HepG2 (cell line): ENCODE measurements around the gene KLF11. TPM values are rescaled to one million over a fixed set of nuclear protein-coding genes. Genes with fewer than 3 reads are reported as not detected.

Experiments used
- CEBPG ChIP-seq: IDR thresholded peaks from 2 replicates; pipeline ENCODE4 v1.6.1; 2016
- CENPT ChIP-seq: sonication (generic); formaldehyde crosslinking; IDR thresholded peaks from 2 replicates; pipeline ENCODE4 v1.8.0; 2022; ENCODE audit warnings: low read depth, mild to moderate bottlenecking, moderate library complexity, missing genetic modification reagents
- ELF1 ChIP-seq: sonication (generic); formaldehyde crosslinking; IDR thresholded peaks from 2 replicates; pipeline ENCODE4 v1.4.0; 2020; ENCODE audit warnings: missing genetic modification reagents
- ELF3 ChIP-seq: IDR thresholded peaks from 2 replicates; pipeline ENCODE4 v1.6.1; 2016; ENCODE audit warnings: missing genetic modification reagents, missing compliant biosample characterization
- EP300 ChIP-seq, 3 experiments: sonication (generic) in 1 of 3; formaldehyde crosslinking in 1 of 3; IDR thresholded peaks; 2 replicates each; pipeline versions ENCODE4 v1.5.1 to v1.6.1; 2011 to 2020; ENCODE audit warnings: low read depth in 2 of 3, low read length in 2 of 3, borderline replicate concordance in 1 of 3, improper control_type of control experiment in 1 of 3, mild to moderate bottlenecking in 1 of 3, missing genetic modification reagents in 1 of 3, moderate library complexity in 1 of 3
- ESRRA ChIP-seq: sonication (generic); formaldehyde crosslinking; IDR thresholded peaks from 2 replicates; pipeline ENCODE4 v1.5.1; 2020; ENCODE audit warnings: mild to moderate bottlenecking, low read depth, missing genetic modification reagents
- FOXA1 ChIP-seq, 2 experiments: fragments of 450-650 bp in 1 of 2; sonication (generic) in 1 of 2; formaldehyde crosslinking in 1 of 2; IDR thresholded peaks; 2 replicates each; pipeline versions ENCODE4 v1.4.0 to v1.6.1; 2016 to 2020; ENCODE audit warnings: missing genetic modification reagents in 1 of 2
- FOXA3 ChIP-seq: IDR thresholded peaks from 2 replicates; pipeline ENCODE4 v1.6.1; 2016; ENCODE audit warnings: missing genetic modification reagents, missing compliant biosample characterization
- KDM1A ChIP-seq: IDR thresholded peaks from 2 replicates; pipeline ENCODE4 v1.6.1; 2016; ENCODE audit warnings: missing compliant biosample characterization
- KLF6 ChIP-seq: IDR thresholded peaks from 2 replicates; pipeline ENCODE4 v1.8.0; 2016; ENCODE audit warnings: missing biosample characterization, missing genetic modification reagents
- NFYC ChIP-seq: IDR thresholded peaks from 2 replicates; pipeline ENCODE4 v1.6.1; 2016; ENCODE audit warnings: missing genetic modification reagents, missing compliant biosample characterization
- PHF21A ChIP-seq: sonication (generic); formaldehyde crosslinking; IDR thresholded peaks from 2 replicates; pipeline ENCODE4 v1.5.0; 2020; ENCODE audit warnings: mild to moderate bottlenecking, missing genetic modification reagents
- PPARG ChIP-seq: conservative IDR thresholded peaks from 2 replicates; pipeline ENCODE4 v1.6.1; 2016; ENCODE audit warnings: missing biosample characterization, missing genetic modification reagents
- SALL2 ChIP-seq: sonication (generic); formaldehyde crosslinking; IDR thresholded peaks from 2 replicates; pipeline ENCODE4 v1.8.1; 2023; ENCODE audit warnings: mild to moderate bottlenecking, missing genetic modification reagents, inconsistent platforms
- SKI ChIP-seq: fragments of 450-650 bp; IDR thresholded peaks from one replicate; pipeline ENCODE4 v1.6.1; 2018; ENCODE audit warnings: mild to moderate bottlenecking; ENCODE audit not compliant: partially characterized antibody
- SOX5 ChIP-seq: IDR thresholded peaks from 2 replicates; pipeline ENCODE4 v1.6.1; 2016; ENCODE audit warnings: borderline replicate concordance
- SOX6 ChIP-seq, 2 experiments: fragments of 450-650 bp in 1 of 2; sonication (generic) in 1 of 2; formaldehyde crosslinking in 1 of 2; IDR thresholded peaks; 2 replicates each; pipeline versions ENCODE4 v1.4.0 to v1.6.1; 2017 to 2020; ENCODE audit warnings: antibody characterized with exemption in 1 of 2, mild to moderate bottlenecking in 1 of 2, missing genetic modification reagents in 1 of 2
- SRSF4 ChIP-seq: fragments of 200-400 bp; formaldehyde crosslinking; IDR thresholded peaks from one replicate; pipeline ENCODE4 v1.6.1; 2018; ENCODE audit warnings: mild to moderate bottlenecking, low read depth, low read length, moderate library complexity; ENCODE audit not compliant: poor library complexity, severe bottlenecking
- ZNF12 ChIP-seq: sonication (generic); formaldehyde crosslinking; IDR thresholded peaks from 2 replicates; pipeline ENCODE4 v1.5.0; 2020; ENCODE audit warnings: missing genetic modification reagents
- ZNF281 ChIP-seq: sonication (generic); formaldehyde crosslinking; IDR thresholded peaks from 2 replicates; pipeline ENCODE4 v1.4.0; 2020; ENCODE audit warnings: missing genetic modification reagents, borderline replicate concordance
- ZNF33A ChIP-seq: sonication (generic); formaldehyde crosslinking; IDR thresholded peaks from 2 replicates; pipeline ENCODE4 v1.5.1; 2020; ENCODE audit warnings: missing genetic modification reagents, mild to moderate bottlenecking, moderate library complexity, borderline replicate concordance
- ZNF350 ChIP-seq: sonication (generic); formaldehyde crosslinking; IDR thresholded peaks from 2 replicates; pipeline ENCODE4 v1.4.0; 2020; ENCODE audit warnings: mild to moderate bottlenecking, low read depth, missing genetic modification reagents, borderline replicate concordance
- ZNF354B ChIP-seq: sonication (generic); formaldehyde crosslinking; IDR thresholded peaks from 2 replicates; pipeline ENCODE4 v1.8.0; 2022; ENCODE audit warnings: mild to moderate bottlenecking, missing genetic modification reagents
- ZNF670 ChIP-seq: sonication (generic); formaldehyde crosslinking; IDR thresholded peaks from 2 replicates; pipeline ENCODE4 v1.8.0; 2022; ENCODE audit warnings: mild to moderate bottlenecking, missing genetic modification reagents, borderline replicate concordance
- ZNF792 ChIP-seq: IDR thresholded peaks from 2 replicates; pipeline ENCODE4 v1.6.1; 2016
- polyA plus RNA-seq, 8 experiments: library from polyadenylated mRNA; depleted of rRNA in 3 of 8; stranded (reverse) in 7 of 8; unstranded in 1 of 8; fragments of >200 nt; fragmentation: Illumina TruSeq in 4 of 8; extraction: Trizol in 4 of 8; gene quantifications; 2 replicates each; pipeline versions ENCODE4 v1.2.1 to v1.2.3, GENCODE V29; 2011 to 2016; ENCODE audit warnings: low read depth in 4 of 8, missing spikeins in 1 of 8, mixed read lengths in 1 of 8; ENCODE audit not compliant: insufficient read depth in 1 of 8
- total RNA-seq, 5 experiments: library from RNA; depleted of rRNA; stranded (reverse); fragments of >200 nt; fragmentation: Illumina TruSeq; extraction: Trizol; gene quantifications; 2 replicates each; pipeline ENCODE4 v1.2.3, GENCODE V29; 2016; ENCODE audit warnings: low read depth in 1 of 5
- TF ChIP-seq, protein P1 (sequence below): sonication (generic); formaldehyde crosslinking; IDR thresholded peaks from 2 replicates; pipeline ENCODE4 v1.4.0; 2020; ENCODE audit warnings: missing genetic modification reagents, low read depth, mild to moderate bottlenecking, borderline replicate concordance
- TF ChIP-seq, protein P2 (sequence below): sonication (generic); formaldehyde crosslinking; IDR thresholded peaks from 2 replicates; pipeline ENCODE4 v1.5.0; 2020; ENCODE audit warnings: missing genetic modification reagents

Gene KLF11
- total and polyA plus RNA-seq, 2 of the 13 experiments (the other 11 are each of a cell fraction or from before 2014, with no cell fraction given): 2.5 to 11.8 TPM

GRCh38 chr2:10019174-10019573 is 24.2 kb upstream of the KLF11 start (continued):
- peak; percentile 82; the same call in 1 of the 2 replicates for TF ChIP-seq KLF6 (CRISPR knock-in tag)
- no peak for TF ChIP-seq SRSF4
- TF ChIP-seq, protein P1, sequence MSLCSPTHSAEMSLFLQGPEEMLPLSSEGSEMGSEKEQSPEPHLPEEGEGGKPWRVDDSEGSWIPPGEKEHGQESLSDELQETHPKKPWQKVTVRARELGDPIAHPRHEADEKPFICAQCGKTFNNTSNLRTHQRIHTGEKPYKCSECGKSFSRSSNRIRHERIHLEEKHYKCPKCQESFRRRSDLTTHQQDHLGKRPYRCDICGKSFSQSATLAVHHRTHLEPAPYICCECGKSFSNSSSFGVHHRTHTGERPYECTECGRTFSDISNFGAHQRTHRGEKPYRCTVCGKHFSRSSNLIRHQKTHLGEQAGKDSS (CRISPR knock-in tag): no peak
- peak; percentile 29; the same call in 1 of the 2 replicates for TF ChIP-seq ELF1
- peak; percentile 40; the same call in 1 of the 2 replicates for TF ChIP-seq ZNF350 (CRISPR knock-in tag)
- TF ChIP-seq ZNF12 (CRISPR knock-in tag): 0 out of 2 replicates have a peak, but pooled peaks have one; percentile 29
- no peak for TF ChIP-seq ESRRA
- no peak for TF ChIP-seq ZNF33A (CRISPR knock-in tag)
- TF ChIP-seq FOXA1 (IDR thresholded peaks at IDR 0.05): 0 out of 2 replicates have a peak, but pooled peaks have one; percentile 20
- TF ChIP-seq FOXA1 (CRISPR knock-in tag; IDR thresholded peaks at IDR 0.05): peak; percentile 65; the same call in 1 of the 2 replicates
- peak; percentile 33; the same call in 1 of the 2 replicates for TF ChIP-seq SOX5 (CRISPR knock-in tag)
- TF ChIP-seq ZNF792 (CRISPR knock-in tag): no peak
- TF ChIP-seq ZNF670: 0 out of 2 replicates have a peak, but pooled peaks have one; percentile 33
- TF ChIP-seq NFYC (CRISPR knock-in tag): no peak
- no peak for TF ChIP-seq SOX6 (IDR thresholded peaks at IDR 0.05)
- peak; percentile 41 for TF ChIP-seq SOX6 (CRISPR knock-in tag; IDR thresholded peaks at IDR 0.05)
- TF ChIP-seq, protein P2, sequence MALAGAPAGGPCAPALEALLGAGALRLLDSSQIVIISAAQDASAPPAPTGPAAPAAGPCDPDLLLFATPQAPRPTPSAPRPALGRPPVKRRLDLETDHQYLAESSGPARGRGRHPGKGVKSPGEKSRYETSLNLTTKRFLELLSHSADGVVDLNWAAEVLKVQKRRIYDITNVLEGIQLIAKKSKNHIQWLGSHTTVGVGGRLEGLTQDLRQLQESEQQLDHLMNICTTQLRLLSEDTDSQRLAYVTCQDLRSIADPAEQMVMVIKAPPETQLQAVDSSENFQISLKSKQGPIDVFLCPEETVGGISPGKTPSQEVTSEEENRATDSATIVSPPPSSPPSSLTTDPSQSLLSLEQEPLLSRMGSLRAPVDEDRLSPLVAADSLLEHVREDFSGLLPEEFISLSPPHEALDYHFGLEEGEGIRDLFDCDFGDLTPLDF (CRISPR knock-in tag): no peak
- TF ChIP-seq SKI: peak; percentile 43
- no peak for TF ChIP-seq CENPT (CRISPR knock-in tag)
- TF ChIP-seq PHF21A (CRISPR knock-in tag): 0 out of 2 replicates have a peak, but pooled peaks have one; percentile 19
- TF ChIP-seq SALL2 (CRISPR knock-in tag): 0 out of 2 replicates have a peak, but pooled peaks have one; percentile 31
- TF ChIP-seq ZNF354B (CRISPR knock-in tag): no peak
- TF ChIP-seq PPARG: peak; percentile 95
- peak; percentile 93 for TF ChIP-seq CEBPG (CRISPR knock-in tag)
- TF ChIP-seq FOXA3 (CRISPR knock-in tag): peak; percentile 97
- peak in 1 of 2 experiments; percentile 24; a peak in 1 of 4 replicates for TF ChIP-seq EP300 (IDR thresholded peaks at IDR 0.05; ENCODE audit: low read depth in 2 of 2, low read length in 2 of 2)
- no peak for TF ChIP-seq EP300 (CRISPR knock-in tag; IDR thresholded peaks at IDR 0.05; ENCODE audit: borderline replicate concordance)
- TF ChIP-seq ZNF281: peak; percentile 39; the same call in 1 of the 2 replicates
- peak; percentile 53; the same call in 1 of the 2 replicates for TF ChIP-seq ELF3
- TF ChIP-seq KDM1A (CRISPR knock-in tag): 0 out of 2 replicates have a peak, but pooled peaks have one; percentile 59
